ENCODE results near the gene CLDN10.
"Not testable (repeated sequence)": the region's sequence is repeated elsewhere in the genome, so short reads cannot be mapped to it uniquely, and the experiment has no call there.

CLDN10 gene

GRCh38 chr13:95552539-95553441, at the start of gene CLDN10:
TSS of gene CLDN10 (plus strand) at chr13:95552720. CDS start at chr13:95552754, 34 bp downstream.
- DNase-seq: peak in 1 of 2 experiments; percentile 23

- no peak for DNase-seq
Measured at GRCh38 chr13:95503662-95504061, 48.9 kb upstream of the CLDN10 start.

- DNase-seq: no peak
Measured at GRCh38 chr13:95505265-95505664, 47.3 kb upstream of the CLDN10 start.

GRCh38 chr13:95505986-95506385, 46.5 kb upstream of the CLDN10 start:
- DNase-seq: no peak

- DNase-seq: no peak
Measured at GRCh38 chr13:95507991-95508390, 44.5 kb upstream of the CLDN10 start.

- no peak for DNase-seq
Measured at GRCh38 chr13:95508996-95509395, 43.5 kb upstream of the CLDN10 start.

GRCh38 chr13:95509521-95510310, 42.8 kb upstream of the CLDN10 start:
- no peak for DNase-seq

- no peak for DNase-seq
Measured at GRCh38 chr13:95510950-95511349, 41.6 kb upstream of the CLDN10 start.

- DNase-seq: no peak
Measured at GRCh38 chr13:95512424-95512823, 40.1 kb upstream of the CLDN10 start.

GRCh38 chr13:95512957-95513356, 39.6 kb upstream of the CLDN10 start:
- no peak for DNase-seq

GRCh38 chr13:95515606-95516005, 36.9 kb upstream of the CLDN10 start:
- DNase-seq: not testable (repeated sequence)

GRCh38 chr13:95516021-95516420, 36.5 kb upstream of the CLDN10 start:
- no peak for DNase-seq

GRCh38 chr13:95516492-95516891, 36.0 kb upstream of the CLDN10 start:
- DNase-seq: no peak

GRCh38 chr13:95523598-95523997, 28.9 kb upstream of the CLDN10 start:
- DNase-seq: peak in 1 of 2 experiments; percentile 55

- DNase-seq: no peak
Measured at GRCh38 chr13:95524264-95524901, 28.1 kb upstream of the CLDN10 start.

GRCh38 chr13:95527955-95528354, 24.6 kb upstream of the CLDN10 start:
- DNase-seq: no peak

- no peak for DNase-seq
Measured at GRCh38 chr13:95530178-95530577, 22.3 kb upstream of the CLDN10 start.

GRCh38 chr13:95533545-95534160, 18.9 kb upstream of the CLDN10 start:
- DNase-seq: no peak

GRCh38 chr13:95535243-95535642, 17.3 kb upstream of the CLDN10 start:
- no peak for DNase-seq

GRCh38 chr13:95536632-95537241, 15.8 kb upstream of the CLDN10 start:
- DNase-seq: no peak

- no peak for DNase-seq
Measured at GRCh38 chr13:95540888-95541287, 11.6 kb upstream of the CLDN10 start.

- DNase-seq: no peak
Measured at GRCh38 chr13:95541308-95541707, 11.2 kb upstream of the CLDN10 start.
